GM18861 (cell line): ENCODE measurements around the gene PCGF3.

Experiments
- ATAC-seq: cut with Tn5 transposase; IDR thresholded peaks from one replicate; pipeline ENCODE4 v1.9.1; 2021; ENCODE audit not compliant: unreplicated experiment

PCGF3 gene, protein sequence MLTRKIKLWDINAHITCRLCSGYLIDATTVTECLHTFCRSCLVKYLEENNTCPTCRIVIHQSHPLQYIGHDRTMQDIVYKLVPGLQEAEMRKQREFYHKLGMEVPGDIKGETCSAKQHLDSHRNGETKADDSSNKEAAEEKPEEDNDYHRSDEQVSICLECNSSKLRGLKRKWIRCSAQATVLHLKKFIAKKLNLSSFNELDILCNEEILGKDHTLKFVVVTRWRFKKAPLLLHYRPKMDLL

DNA sequence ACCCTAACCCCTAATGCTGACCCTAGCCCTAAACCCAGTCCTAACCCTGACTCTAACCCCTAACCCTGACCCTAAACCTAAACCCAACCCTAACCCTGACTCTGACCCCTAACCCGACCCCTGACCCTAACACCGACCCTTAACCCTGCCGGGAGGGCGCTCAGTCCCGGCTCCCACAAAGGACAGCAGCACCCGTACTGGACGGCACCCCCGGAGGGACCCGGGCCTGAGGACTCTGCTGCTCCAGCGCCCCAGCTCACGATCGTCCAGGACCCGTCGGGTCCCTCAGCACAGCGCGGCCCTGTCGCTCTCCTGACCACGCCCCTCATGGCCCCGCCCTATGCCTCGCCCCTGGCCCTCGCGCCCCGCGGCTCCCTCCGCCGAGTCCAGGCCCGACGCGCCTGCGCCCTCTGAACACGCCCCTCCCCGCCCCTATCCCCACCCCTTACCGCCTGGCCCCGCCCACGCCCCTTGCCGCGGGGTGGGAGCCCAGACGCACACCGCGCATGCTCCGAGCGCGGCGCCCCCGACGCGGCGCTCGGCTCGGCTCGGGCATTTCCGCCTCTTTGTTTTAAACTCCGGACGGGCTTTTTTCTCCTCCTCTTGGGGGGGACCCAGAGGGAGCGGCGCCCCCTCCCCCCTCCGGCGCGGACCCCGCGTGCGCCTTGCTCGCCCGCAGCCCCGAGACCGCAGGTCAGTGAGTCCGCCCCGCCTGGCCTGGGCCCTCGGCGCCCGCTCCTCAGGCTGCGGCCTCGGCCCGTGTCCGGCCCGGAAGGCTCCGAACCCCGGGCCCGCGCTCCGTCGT, at the start of gene PCGF3:
PCGF3 (plus strand) TSS at position 555 of the 805 bp plus-strand sequence. CDS start 27,849 bp downstream, outside the sequence.
- peak; percentile 63 for ATAC-seq

DNA sequence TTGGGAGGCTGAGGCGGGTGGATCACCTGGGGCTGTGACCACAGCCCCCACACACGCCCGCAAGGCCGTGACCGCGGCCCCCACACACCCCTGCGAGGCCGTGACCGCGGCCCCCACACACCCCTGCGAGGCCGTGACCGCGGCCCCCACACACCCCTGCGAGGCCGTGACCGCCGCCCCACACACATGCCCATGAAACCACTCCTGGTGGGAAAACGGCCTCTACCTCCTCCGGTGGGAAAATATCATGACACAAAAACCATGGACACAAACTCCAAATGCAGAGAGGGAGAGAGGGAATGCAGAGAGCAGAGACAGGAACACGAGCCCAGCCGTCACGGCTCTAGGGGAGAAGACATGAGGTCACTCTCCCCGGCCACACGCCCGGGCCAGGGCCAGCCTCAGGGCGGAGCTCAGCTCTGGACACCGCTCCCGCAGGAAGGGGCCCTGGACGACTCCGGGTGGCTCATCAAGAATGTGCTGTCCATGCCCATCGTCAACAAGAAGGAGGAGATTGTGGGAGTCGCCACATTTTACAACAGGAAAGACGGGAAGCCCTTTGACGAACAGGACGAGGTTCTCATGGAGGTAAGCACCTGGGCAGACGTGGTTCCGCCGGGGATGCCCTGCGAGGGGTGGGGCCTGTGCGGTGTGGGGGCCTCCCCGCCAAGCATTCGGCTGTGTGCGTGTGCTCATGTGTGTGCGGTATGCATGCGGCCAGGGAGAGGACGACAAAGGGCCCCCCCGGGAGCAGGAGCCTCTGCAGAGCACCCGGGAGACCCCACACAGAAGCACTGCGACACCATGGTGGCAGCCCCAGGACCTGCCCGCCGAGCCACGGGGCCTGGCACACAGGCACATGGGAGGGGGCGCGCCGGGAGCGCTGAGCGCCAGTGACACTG, 48.9 kb upstream of the PCGF3 start:
- ATAC-seq: no peak

DNA sequence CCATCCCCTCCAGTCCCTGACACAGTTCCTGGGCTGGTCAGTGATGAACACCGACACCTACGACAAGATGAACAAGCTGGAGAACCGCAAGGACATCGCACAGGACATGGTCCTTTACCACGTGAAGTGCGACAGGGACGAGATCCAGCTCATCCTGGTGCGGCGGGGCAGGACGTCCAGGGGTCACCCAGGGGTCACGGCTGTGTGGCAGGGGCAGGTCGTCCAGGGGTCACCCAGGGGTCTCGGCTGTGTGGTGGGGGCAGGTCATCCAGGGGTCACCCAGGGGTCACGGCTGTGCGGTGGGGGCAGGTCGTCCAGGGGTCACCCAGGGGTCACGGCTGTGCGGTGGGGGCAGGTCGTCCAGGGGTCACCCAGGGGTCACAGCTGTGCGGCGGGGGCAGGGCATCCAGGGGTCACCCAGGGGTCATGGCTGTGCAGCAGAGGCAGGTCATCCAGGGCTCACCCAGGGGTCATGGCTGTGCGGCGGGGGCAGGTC, 48.2 kb upstream of the PCGF3 start:
- ATAC-seq: no peak

DNA sequence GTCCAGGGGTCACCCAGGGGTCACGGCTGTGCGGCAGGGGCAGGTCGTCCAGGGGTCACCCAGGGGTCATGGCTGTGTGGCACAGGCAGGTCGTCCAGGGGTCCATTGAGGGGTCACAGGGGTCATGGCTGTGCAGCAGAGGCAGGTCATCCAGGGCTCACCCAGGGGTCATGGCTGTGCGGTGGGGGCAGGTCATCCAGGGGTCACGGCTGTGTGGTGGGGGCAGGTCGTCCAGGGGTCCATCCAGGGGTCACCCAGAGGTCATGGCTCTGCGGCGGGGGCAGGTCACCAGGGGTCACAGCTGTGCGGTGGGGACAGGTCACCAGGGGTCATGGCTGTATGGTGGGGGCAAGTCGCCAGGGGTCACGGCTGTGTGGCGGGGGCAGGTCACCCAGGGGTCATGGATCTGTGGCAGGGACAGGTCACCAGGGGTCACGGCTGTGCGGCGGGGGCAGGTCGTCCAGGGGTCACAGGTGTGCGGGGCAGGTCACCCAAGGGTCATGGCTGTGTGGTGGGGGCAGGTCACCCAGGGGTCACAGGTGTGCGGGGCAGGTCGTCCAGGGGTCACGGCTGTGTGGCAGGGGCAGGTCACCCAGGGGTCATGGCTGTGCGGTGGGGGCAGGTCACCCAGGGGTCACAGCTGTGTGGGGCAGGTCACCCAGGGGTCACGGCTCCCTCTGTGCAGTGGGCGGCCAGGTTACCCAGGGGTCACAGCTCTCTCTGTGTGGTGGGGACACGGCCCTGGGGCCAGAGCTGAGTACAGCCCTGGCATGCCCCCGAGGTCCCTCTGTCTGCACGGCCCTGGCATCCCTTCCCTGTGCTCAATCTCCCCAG, 47.6 kb upstream of the PCGF3 start:
- ATAC-seq: no peak

DNA sequence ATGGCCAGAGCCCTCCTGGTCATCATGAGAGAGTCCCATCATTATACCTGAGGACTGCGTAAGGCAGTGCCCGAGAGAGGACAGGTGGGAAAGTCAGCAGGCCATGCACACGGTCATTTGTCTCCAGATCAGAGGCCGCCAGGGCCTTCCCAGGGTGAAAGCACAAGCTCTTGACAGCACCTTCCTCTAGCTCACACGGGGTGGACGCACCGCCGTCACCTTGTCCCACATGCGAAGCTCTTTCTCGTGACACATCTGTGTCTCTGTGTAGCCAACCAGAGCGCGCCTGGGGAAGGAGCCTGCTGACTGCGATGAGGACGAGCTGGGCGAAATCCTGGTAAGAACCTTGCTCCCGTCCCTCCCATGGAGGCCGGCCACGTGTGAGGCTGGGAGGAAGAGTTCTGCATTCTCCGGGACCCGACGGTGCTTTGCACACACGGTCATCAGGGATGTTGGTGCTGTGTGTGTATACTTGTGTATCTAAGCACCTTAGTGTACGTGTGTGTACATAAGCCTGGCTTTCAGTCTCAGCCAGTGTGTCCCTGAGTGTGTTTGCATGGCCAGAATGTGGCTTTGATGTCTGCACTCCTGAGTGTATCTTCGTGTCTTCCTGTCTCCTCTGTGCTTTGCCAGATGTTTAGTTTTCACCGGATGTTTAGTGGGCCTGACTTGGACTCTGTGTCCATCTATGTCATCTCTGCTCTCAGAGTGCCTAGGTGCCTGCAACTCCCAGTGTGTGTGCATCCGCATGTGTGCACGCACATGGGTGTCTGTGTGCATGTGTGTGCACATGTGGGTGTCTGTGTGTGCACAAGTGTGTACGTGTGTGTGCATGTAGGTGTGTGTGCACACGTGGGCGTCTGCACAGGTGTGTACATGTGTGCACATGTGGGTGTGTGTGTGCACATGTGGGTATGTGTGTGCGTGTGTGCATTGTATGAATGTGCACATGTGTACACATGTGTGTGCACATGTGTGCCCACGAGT, 46.7 kb upstream of the PCGF3 start:
- no peak for ATAC-seq

DNA sequence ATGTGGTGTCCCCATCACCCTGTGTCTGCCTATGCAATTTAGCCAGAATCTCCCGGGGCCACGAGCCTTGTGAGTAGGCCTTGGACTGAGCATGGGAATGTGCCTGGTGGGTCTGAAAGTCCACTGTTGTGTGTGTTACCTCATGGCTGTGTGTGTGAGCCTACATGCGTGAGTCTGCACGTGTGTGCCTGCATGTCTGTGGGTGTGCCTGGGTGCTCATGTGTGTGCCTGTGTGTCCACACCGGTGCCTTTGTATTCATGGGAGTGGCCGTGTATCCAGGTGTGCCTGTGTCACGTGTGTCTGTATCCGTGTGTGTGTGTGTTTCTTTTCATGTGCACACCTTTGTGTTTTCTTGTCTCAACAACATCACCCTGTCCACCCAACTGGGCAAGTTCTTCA, 45.8 kb upstream of the PCGF3 start:
- no peak for ATAC-seq

DNA sequence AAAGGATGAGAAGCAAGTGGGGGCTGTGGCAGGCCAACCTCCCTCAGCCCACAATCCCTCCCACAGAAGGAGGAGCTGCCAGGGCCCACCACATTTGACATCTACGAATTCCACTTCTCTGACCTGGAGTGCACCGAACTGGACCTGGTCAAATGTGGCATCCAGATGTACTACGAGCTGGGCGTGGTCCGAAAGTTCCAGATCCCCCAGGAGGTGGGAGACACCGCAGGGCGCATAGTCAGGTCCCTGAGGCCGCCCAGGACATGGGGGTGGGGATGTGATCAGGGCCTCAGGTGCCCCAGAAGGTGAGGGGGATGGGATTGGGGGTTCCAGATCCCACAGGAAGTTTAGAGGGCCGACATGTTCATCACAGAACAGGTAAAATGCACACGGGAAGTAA, 45.2 kb upstream of the PCGF3 start:
- no peak for ATAC-seq

DNA sequence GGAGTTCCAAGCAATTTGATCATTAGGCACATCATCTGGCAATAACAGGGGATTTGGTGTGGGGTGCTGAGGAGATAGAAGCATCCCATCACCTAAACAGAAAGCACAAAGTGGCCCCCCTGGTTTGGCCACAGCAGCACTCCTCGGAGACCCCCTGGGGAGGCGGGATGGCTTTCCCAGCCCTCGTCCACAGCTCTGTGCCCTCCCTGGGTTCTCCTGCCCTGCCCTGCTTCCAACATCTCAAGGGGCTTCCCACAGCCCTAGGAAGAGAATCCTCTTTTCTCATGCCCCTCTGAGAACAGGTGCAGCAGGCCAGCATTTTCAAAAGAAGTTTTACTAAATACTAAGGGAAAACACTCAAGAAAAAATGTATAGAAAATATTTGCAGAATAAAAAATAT, 44.4 kb upstream of the PCGF3 start:
- no peak for ATAC-seq

DNA sequence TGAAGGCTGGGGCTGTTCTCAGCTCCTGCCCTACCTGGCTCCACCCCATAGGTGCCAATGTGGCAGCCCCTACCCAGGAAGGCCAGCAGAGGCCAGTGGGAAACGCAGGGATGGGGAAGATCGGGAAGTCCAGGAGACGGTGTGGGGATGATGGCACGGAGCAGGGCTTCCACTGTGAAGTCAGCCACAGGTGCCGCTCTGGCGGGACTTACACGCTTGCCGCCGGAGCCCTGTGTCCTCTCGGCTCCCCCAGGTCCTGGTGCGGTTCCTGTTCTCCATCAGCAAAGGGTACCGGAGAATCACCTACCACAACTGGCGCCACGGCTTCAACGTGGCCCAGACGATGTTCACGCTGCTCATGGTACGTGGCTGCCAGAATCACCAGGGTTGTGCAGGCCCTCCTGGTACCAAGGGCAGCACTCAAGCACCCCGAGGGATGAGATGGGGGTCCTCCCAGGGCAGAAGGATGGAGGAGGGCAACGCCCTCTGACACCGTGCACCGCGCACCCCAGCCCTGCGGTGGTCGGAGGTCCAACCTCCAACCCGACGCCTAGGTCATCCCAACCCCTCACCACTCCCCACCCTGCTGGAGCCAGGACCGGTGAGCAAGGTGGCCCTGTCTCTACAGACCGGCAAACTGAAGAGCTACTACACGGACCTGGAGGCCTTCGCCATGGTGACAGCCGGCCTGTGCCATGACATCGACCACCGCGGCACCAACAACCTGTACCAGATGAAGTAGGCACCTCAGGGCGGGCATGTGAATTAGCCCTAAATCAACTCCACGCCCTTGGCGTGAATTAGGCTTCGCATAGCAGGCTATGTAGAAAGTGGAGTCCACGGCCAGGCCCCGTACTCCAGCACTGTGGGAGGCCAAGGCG, 43.5 kb upstream of the PCGF3 start:
- no peak for ATAC-seq

DNA sequence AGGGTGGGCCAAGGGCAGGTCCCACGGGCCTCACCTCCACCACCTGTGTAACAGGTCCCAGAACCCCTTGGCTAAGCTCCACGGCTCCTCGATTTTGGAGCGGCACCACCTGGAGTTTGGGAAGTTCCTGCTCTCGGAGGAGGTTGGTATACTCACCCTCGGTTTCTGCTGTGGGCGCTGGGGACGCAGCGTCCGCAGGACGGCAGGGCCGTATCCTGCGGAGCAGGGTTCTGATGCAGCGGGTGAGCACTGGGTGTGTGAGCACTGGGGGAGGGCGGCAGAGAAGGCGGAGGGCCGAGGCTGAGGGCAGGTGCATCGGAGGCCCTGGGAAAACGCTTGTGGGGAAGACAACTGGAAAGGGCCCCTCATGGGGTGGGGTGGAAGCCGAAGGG, 42.6 kb upstream of the PCGF3 start:
- no peak for ATAC-seq

DNA sequence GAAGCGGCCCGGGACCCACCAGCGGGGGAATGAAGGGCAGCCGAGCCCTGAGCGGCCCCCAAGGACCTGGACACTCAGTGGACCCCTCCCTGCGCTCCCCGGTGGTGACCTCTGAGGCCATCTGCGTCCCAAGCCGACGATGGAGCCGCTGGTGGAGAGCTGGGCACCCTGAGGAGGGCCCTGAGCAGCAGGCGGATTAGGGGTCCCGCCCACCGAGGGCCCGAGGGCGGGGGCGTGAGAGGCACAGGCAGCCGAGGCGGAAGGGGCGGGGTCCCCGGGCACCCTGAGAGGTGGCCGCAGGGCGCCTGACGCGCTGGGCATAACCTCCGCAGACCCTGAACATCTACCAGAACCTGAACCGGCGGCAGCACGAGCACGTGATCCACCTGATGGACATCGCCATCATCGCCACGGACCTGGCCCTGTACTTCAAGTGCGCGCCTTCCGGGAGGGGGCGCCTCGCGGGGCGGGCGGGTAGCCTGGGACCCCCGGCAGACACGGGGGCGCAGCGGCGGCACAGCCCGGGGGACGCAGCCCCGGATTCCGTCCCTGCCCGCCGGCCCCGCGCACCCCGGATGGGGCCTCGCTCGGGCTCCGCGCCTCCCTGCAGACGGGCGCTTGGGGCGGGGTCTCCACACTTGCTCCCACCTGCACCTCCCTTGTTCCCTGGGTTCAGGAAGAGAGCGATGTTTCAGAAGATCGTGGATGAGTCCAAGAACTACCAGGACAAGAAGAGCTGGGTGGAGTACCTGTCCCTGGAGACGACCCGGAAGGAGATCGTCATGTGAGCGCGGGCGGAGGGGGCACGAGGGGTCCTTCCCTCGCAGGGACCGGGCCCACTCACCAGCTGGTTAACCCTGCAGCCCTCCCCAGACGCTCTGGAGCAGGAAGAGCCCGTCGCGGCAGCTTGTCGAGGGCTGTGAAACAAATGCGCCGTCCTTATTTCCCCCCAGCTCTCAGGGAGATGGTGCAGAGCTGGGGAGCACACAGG, 41.9 kb upstream of the PCGF3 start:
- peak; percentile 46 for ATAC-seq

DNA sequence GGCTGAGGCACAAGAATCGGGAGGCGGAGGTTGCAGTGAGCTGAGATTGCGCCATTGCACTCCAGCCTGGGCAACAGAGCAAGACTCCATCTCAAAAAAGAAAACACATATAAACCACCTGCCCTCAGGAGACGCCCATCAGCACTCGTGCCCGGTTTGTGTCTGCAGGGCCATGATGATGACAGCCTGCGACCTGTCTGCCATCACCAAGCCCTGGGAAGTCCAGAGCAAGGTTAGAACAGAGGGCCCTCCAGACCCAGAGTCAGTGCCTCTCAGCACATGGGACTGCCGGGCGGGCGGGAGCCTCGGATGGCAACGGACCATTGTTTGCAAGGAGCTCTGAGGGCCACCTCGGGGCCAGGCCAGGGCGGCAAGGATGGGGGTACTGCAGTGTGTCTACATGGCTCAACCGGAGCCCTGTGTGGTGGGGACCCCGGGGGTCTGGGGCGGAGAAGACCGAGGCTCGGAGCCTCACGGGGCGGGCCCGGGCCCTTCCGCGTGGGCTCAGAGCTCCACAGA, 40.9 kb upstream of the PCGF3 start:
- ATAC-seq: no peak

DNA sequence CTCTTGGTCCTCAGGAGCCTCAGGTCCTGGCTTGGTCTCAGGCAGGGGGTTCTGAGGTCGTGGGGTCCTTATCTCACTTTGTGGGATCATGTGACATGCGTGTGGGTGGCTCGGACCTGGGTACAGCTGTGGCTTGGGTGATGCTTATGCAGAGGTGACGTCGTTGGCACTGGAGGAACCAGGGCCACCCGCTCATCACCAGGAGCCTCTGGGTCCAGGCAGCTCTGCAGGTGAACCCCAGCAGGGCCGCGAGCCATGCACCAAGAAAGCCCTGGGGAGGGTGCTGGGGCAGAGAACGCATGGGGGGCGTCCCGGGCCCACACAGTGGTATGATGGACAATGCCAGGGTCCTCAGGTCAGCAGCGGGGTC, 40.3 kb upstream of the PCGF3 start:
- no peak for ATAC-seq

DNA sequence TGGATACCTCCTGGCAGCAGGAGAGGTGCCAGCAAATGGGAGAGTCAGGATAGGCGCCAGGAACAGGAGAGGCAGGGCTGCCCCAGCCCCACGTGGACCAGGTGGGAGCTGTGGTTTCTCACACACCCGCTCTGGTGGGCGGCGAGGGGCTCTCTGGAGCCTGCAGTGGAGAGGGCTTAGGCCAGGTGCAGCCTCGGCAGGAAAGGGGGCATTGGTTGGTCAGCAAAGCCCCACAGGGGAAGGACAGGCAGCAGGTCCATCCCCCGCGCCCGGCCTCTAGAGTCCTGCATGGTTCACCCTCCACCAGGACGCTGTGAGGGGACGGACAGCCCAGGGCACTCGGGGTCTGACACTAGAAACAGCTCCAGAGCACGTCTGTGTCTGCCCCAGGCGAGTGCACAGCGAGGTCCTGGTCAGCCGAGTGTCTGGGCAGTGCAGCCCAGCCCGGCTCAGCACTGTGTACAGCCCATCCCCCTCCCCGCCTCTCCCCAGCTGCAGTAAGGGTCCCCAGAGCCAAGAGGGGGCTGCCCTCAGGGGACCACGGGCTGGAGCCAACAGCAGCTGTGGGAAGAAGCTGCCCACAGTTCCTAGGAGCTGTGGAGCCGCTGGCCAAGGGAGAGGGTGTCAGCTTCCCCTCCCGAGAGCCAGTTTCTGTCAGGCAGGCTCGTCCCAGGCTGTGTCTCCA, 39.7 kb upstream of the PCGF3 start:
- no peak for ATAC-seq

DNA sequence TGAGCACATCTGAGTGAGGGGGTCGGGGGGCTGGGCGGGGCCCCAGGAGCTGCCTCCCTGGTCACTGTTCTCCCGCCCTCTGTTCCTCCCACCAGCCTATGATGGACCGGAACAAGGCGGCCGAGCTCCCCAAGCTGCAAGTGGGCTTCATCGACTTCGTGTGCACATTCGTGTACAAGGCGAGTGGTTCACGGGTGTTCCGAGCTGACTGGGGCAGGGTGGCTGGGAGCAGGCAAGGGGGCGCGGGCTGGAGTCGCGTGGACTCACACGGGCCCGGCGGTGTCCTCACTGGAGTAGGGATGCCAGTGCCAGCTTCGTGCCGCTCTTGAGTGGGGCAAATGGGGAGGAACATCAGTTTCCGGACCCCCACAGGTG, 39.2 kb upstream of the PCGF3 start:
- no peak for ATAC-seq

DNA sequence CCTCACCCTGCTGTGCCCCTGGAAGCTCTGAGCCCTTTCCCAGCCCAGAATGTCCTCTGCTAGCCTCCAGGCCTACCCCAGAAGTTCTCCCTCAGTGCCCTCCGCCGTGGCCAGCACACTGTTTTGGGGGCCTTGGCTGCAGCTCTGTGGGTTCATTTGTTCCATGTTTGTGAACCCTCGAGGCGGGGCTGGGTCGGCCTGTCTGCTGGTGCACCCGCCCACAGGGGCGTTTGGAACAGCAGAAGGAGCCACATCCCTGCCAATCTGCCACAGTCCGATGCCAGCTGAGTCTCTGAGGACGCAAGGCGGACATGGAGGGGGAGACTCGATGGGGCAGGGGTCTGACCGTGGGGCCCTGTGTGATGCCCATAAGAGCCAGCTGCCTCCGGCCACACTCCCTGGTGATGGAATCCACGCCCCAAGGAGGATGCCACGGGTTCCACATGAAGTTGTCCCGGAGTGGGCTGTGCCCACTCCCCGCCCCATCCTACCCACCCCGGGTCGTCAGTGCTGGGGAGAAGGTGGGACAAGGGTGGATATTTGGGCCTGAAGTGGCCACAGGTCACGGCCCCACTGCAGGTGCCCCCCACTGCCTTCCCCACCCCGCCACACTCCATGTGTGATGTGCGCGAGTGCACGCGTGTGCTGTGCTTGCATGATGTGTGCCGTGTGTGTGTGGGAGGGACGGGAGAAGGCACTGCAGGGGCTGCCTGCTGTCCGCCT, 38.6 kb upstream of the PCGF3 start:
- no peak for ATAC-seq
